HEK293 (cell line): ENCODE measurements around the gene PSME4.

Experiments
- BCL11A ChIP-seq: fragments of 450-650 bp; formaldehyde crosslinking; IDR thresholded peaks from 2 replicates; pipeline ENCODE4 v1.5.1; 2016; ENCODE audit warnings: low read depth, missing biosample characterization, missing genetic modification characterization
- FEZF1 ChIP-seq: fragments of 450-650 bp; formaldehyde crosslinking; IDR thresholded peaks from 2 replicates; pipeline ENCODE4 v1.5.1; 2016; ENCODE audit warnings: missing biosample characterization, missing genetic modification characterization
- SP3 ChIP-seq: fragments of 450-650 bp; formaldehyde crosslinking; IDR thresholded peaks from 2 replicates; pipeline ENCODE4 v1.5.1; 2016; ENCODE audit warnings: missing biosample characterization, missing genetic modification characterization
- SP7 ChIP-seq: fragments of 450-650 bp; formaldehyde crosslinking; IDR thresholded peaks from 2 replicates; pipeline ENCODE4 v1.5.1; 2016; ENCODE audit warnings: missing biosample characterization, missing genetic modification characterization
- TSHZ1 ChIP-seq: fragments of 450-650 bp; formaldehyde crosslinking; IDR thresholded peaks from 2 replicates; pipeline ENCODE4 v1.5.1; 2016; ENCODE audit warnings: missing biosample characterization, missing genetic modification characterization, borderline replicate concordance
- ZBTB21 ChIP-seq: fragments of 450-650 bp; formaldehyde crosslinking; IDR thresholded peaks from 2 replicates; pipeline ENCODE4 v1.5.1; 2017; ENCODE audit warnings: missing biosample characterization, missing genetic modification characterization
- ZBTB48 ChIP-seq: fragments of 450-650 bp; formaldehyde crosslinking; IDR thresholded peaks from 2 replicates; pipeline ENCODE4 v1.5.1; 2016; ENCODE audit warnings: missing biosample characterization, missing genetic modification characterization
- ZBTB8A ChIP-seq: fragments of 450-650 bp; formaldehyde crosslinking; IDR thresholded peaks from 2 replicates; pipeline ENCODE4 v1.5.1; 2016; ENCODE audit warnings: missing biosample characterization, missing genetic modification characterization
- ZEB2 ChIP-seq: fragments of 450-650 bp; formaldehyde crosslinking; IDR thresholded peaks from 2 replicates; pipeline ENCODE4 v1.5.1; 2016; ENCODE audit warnings: missing biosample characterization, missing genetic modification characterization
- ZNF121 ChIP-seq: fragments of 450-650 bp; formaldehyde crosslinking; IDR thresholded peaks from 2 replicates; pipeline ENCODE4 v1.5.1; 2016; ENCODE audit warnings: missing biosample characterization, missing genetic modification characterization
- ZNF16 ChIP-seq: fragments of 450-650 bp; formaldehyde crosslinking; IDR thresholded peaks from 2 replicates; pipeline ENCODE4 v1.5.1; 2016; ENCODE audit warnings: low read depth, missing biosample characterization, missing genetic modification characterization
- ZNF169 ChIP-seq: fragments of 450-650 bp; formaldehyde crosslinking; IDR thresholded peaks from 2 replicates; pipeline ENCODE4 v1.5.1; 2016; ENCODE audit warnings: missing biosample characterization, missing genetic modification characterization
- ZNF174 ChIP-seq: fragments of 450-650 bp; formaldehyde crosslinking; IDR thresholded peaks from 2 replicates; pipeline ENCODE4 v1.5.0; 2017; ENCODE audit warnings: missing biosample characterization, mild to moderate bottlenecking, missing genetic modification characterization
- ZNF184 ChIP-seq: fragments of 450-650 bp; IDR thresholded peaks from 2 replicates; pipeline ENCODE4 v1.5.1; 2018; ENCODE audit warnings: missing biosample characterization, mild to moderate bottlenecking, missing genetic modification characterization
- ZNF202 ChIP-seq: fragments of 450-650 bp; formaldehyde crosslinking; IDR thresholded peaks from 2 replicates; pipeline ENCODE4 v1.5.1; 2016; ENCODE audit warnings: missing biosample characterization, missing genetic modification characterization, borderline replicate concordance
- ZNF274 ChIP-seq, 2 experiments: fragments of 200-500 bp in 1 of 2; fragments of 450-650 bp in 1 of 2; sonication (Bioruptor generic) in 1 of 2; formaldehyde crosslinking in 1 of 2; IDR thresholded peaks; 2 replicates each; pipeline versions ENCODE4 v1.5.1 to v1.6.1; 2014 to 2016; ENCODE audit warnings: borderline replicate concordance in 1 of 2, inconsistent platforms in 1 of 2, low read length in 1 of 2, missing biosample characterization in 1 of 2, missing genetic modification characterization in 1 of 2
- ZNF354C ChIP-seq: fragments of 450-650 bp; formaldehyde crosslinking; IDR thresholded peaks from 2 replicates; pipeline ENCODE4 v1.5.1; 2016; ENCODE audit warnings: missing biosample characterization, missing genetic modification characterization, low read depth, borderline replicate concordance
- ZNF366 ChIP-seq: fragments of 450-650 bp; formaldehyde crosslinking; conservative IDR thresholded peaks from 2 replicates; pipeline ENCODE4 v1.5.1; 2016; ENCODE audit warnings: missing biosample characterization, missing genetic modification characterization
- ZNF394 ChIP-seq: fragments of 450-650 bp; formaldehyde crosslinking; IDR thresholded peaks from 2 replicates; pipeline ENCODE4 v1.5.1; 2016; ENCODE audit warnings: missing biosample characterization, missing genetic modification characterization, mild to moderate bottlenecking, moderate library complexity, borderline replicate concordance
- ZNF404 ChIP-seq: fragments of 450-650 bp; formaldehyde crosslinking; IDR thresholded peaks from 2 replicates; pipeline ENCODE4 v1.5.1; 2017; ENCODE audit warnings: missing biosample characterization, missing genetic modification characterization
- ZNF423 ChIP-seq: fragments of 450-650 bp; formaldehyde crosslinking; IDR thresholded peaks from 2 replicates; pipeline ENCODE4 v1.5.1; 2016; ENCODE audit warnings: missing biosample characterization, missing genetic modification characterization
- ZNF426 ChIP-seq: fragments of 450-650 bp; formaldehyde crosslinking; IDR thresholded peaks from 2 replicates; pipeline ENCODE4 v1.5.1; 2017; ENCODE audit warnings: missing biosample characterization, missing genetic modification characterization, mild to moderate bottlenecking, inconsistent platforms, moderate library complexity
- ZNF530 ChIP-seq: fragments of 450-650 bp; formaldehyde crosslinking; IDR thresholded peaks from 2 replicates; pipeline ENCODE4 v1.5.1; 2016; ENCODE audit warnings: low read depth, missing biosample characterization, missing genetic modification characterization
- ZNF560 ChIP-seq: fragments of 450-650 bp; formaldehyde crosslinking; IDR thresholded peaks from 2 replicates; pipeline ENCODE4 v1.5.1; 2017; ENCODE audit warnings: missing biosample characterization, missing genetic modification characterization, borderline replicate concordance
- ZNF585B ChIP-seq: fragments of 450-650 bp; formaldehyde crosslinking; IDR thresholded peaks from 2 replicates; pipeline ENCODE4 v1.5.1; 2016; ENCODE audit warnings: missing biosample characterization, missing genetic modification characterization
- ZNF629 ChIP-seq: fragments of 450-650 bp; formaldehyde crosslinking; IDR thresholded peaks from 2 replicates; pipeline ENCODE4 v1.5.1; 2017; ENCODE audit warnings: missing biosample characterization, missing genetic modification characterization
- ZNF639 ChIP-seq: fragments of 450-650 bp; formaldehyde crosslinking; IDR thresholded peaks from 2 replicates; pipeline ENCODE4 v1.5.1; 2016; ENCODE audit warnings: missing biosample characterization, missing genetic modification characterization
- ZNF654 ChIP-seq: fragments of 450-650 bp; formaldehyde crosslinking; IDR thresholded peaks from 2 replicates; pipeline ENCODE4 v1.5.1; 2016; ENCODE audit warnings: low read depth, missing biosample characterization, missing genetic modification characterization
- ZNF843 ChIP-seq: fragments of 450-650 bp; formaldehyde crosslinking; IDR thresholded peaks from 2 replicates; pipeline ENCODE4 v1.5.1; 2016; ENCODE audit warnings: missing biosample characterization, missing genetic modification characterization
- TF ChIP-seq, protein P1 (sequence below): fragments of 450-650 bp; formaldehyde crosslinking; IDR thresholded peaks from 2 replicates; pipeline ENCODE4 v1.5.1; 2017; ENCODE audit warnings: missing biosample characterization, missing genetic modification characterization
- TF ChIP-seq, protein P2 (sequence below): fragments of 450-650 bp; formaldehyde crosslinking; IDR thresholded peaks from 2 replicates; pipeline ENCODE4 v1.5.1; 2016; ENCODE audit warnings: missing biosample characterization, missing genetic modification characterization

The PSME4 gene

GRCh38 chr2:53969285-53969967, 1.4 kb downstream of the PSME4 start (continued):
- TF ChIP-seq SP7 (peak; percentile 97), ZNF560 (tag by site-specific recombination) (no peak), ZNF404 (tag by site-specific recombination) (no peak), ZNF394 (tag by site-specific recombination) (0 out of 2 replicates have a peak, but pooled peaks have one; percentile 41), ZNF174 (tag by site-specific recombination) (no peak), BCL11A (no peak), ZNF639 (tag by site-specific recombination) (no peak), ZNF366 (tag by site-specific recombination) (0 out of 2 replicates have a peak, but pooled peaks have one; percentile 12), ZNF169 (no peak), ZEB2 (0 out of 2 replicates have a peak, but pooled peaks have one; percentile 24), ZNF426 (tag by site-specific recombination) (no peak), ZNF354C (tag by site-specific recombination) (no peak), SP3 (tag by site-specific recombination) (no peak), ZNF423 (no peak), ZNF16 (tag by site-specific recombination) (no peak), ZNF530 (no peak), ZNF629 (tag by site-specific recombination) (peak; percentile 53), FEZF1 (no peak), ZNF843 (0 out of 2 replicates have a peak, but pooled peaks have one; percentile 13), ZBTB8A (tag by site-specific recombination) (peak; percentile 17; the same call in 1 of the 2 replicates), ZNF202 (tag by site-specific recombination) (no peak), ZNF585B (tag by site-specific recombination) (no peak), ZBTB48 (no peak), ZNF654 (no peak), TSHZ1 (tag by site-specific recombination) (0 out of 2 replicates have a peak, but pooled peaks have one; percentile 46), ZNF121 (tag by site-specific recombination) (no peak), ZNF274 (IDR thresholded peaks at IDR 0.05; ENCODE audit: low read length) (no peak), ZNF274 (tag by site-specific recombination; IDR thresholded peaks at IDR 0.05; ENCODE audit: borderline replicate concordance) (no peak), ZNF184 (tag by site-specific recombination) (0 out of 2 replicates have a peak, but pooled peaks have one; percentile 41), ZBTB21 (no peak)
- TF ChIP-seq, protein P1, sequence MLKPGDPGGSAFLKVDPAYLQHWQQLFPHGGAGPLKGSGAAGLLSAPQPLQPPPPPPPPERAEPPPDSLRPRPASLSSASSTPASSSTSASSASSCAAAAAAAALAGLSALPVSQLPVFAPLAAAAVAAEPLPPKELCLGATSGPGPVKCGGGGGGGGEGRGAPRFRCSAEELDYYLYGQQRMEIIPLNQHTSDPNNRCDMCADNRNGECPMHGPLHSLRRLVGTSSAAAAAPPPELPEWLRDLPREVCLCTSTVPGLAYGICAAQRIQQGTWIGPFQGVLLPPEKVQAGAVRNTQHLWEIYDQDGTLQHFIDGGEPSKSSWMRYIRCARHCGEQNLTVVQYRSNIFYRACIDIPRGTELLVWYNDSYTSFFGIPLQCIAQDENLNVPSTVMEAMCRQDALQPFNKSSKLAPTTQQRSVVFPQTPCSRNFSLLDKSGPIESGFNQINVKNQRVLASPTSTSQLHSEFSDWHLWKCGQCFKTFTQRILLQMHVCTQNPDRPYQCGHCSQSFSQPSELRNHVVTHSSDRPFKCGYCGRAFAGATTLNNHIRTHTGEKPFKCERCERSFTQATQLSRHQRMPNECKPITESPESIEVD: peak; percentile 93
- TF ChIP-seq, protein P2, sequence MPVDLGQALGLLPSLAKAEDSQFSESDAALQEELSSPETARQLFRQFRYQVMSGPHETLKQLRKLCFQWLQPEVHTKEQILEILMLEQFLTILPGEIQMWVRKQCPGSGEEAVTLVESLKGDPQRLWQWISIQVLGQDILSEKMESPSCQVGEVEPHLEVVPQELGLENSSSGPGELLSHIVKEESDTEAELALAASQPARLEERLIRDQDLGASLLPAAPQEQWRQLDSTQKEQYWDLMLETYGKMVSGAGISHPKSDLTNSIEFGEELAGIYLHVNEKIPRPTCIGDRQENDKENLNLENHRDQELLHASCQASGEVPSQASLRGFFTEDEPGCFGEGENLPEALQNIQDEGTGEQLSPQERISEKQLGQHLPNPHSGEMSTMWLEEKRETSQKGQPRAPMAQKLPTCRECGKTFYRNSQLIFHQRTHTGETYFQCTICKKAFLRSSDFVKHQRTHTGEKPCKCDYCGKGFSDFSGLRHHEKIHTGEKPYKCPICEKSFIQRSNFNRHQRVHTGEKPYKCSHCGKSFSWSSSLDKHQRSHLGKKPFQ (tag by site-specific recombination): 0 out of 2 replicates have a peak, but pooled peaks have one; percentile 11
